Fibroblast of lung (primary cell): Measurements from ENCODE around the gene ZC3H10. TPM values are rescaled to one million over a fixed set of nuclear protein-coding genes. Genes with fewer than 3 reads are reported as not detected.
"Not testable (repeated sequence)": the region's sequence is repeated elsewhere in the genome, so short reads cannot be mapped to it uniquely, and the experiment has no call there.

Experiments used
- DNase-seq, 2 donors: peaks; one replicate each; pipeline versions ENCODE4 v3.0.0 to v3.0.0-alpha.2; 2010; ENCODE audit warnings: low read depth in 2 of 2
- H2AFZ ChIP-seq: 2 replicates; pipeline ENCODE4 v1.5.1; 2012; ENCODE audit warnings: low read length, control low read depth, inconsistent platforms
- H3K27ac ChIP-seq: 2 replicates; pipeline ENCODE4 v1.5.1; 2011; ENCODE audit warnings: low read length, control low read depth; ENCODE audit not compliant: insufficient read depth
- H3K27me3 ChIP-seq: 2 replicates; pipeline ENCODE4 v1.5.1; 2011; ENCODE audit warnings: mild to moderate bottlenecking, low read length; ENCODE audit not compliant: control insufficient read depth, insufficient read depth
- H3K36me3 ChIP-seq: 2 replicates; pipeline ENCODE4 v1.5.1; 2011; ENCODE audit warnings: low read length; ENCODE audit not compliant: control insufficient read depth, insufficient read depth
- H3K4me1 ChIP-seq: 2 replicates; pipeline ENCODE4 v1.5.1; 2011; ENCODE audit warnings: low read length; ENCODE audit not compliant: control insufficient read depth, insufficient read depth; ENCODE audit errors: extremely low read depth
- H3K4me2 ChIP-seq: 2 replicates; pipeline ENCODE4 v1.5.1; 2011; ENCODE audit warnings: low read length, control low read depth; ENCODE audit not compliant: insufficient read depth; ENCODE audit errors: extremely low read depth
- H3K4me3 ChIP-seq, 4 experiments: fragments of 200-600 bp in 1 of 4; sonication (generic) in 1 of 4; replicated peaks in 1 of 4; 2 replicates each; pipeline ENCODE4 v1.5.1; 2011 to 2016; ENCODE audit warnings: low read length in 4 of 4, low read depth in 3 of 4, mild to moderate bottlenecking in 3 of 4, control low read depth in 2 of 4, inconsistent platforms in 1 of 4, mixed read lengths in 1 of 4; ENCODE audit not compliant: insufficient read depth in 1 of 4; ENCODE audit errors: control extremely low read depth in 1 of 4
- H3K79me2 ChIP-seq: 2 replicates; pipeline ENCODE4 v1.5.1; 2012; ENCODE audit warnings: mild to moderate bottlenecking, low read length, inconsistent platforms; ENCODE audit not compliant: control insufficient read depth, insufficient read depth
- H3K9ac ChIP-seq: 2 replicates; pipeline ENCODE4 v1.5.1; 2011; ENCODE audit warnings: mild to moderate bottlenecking, low read length, control low read depth; ENCODE audit not compliant: insufficient read depth
- H3K9me3 ChIP-seq: 2 replicates; pipeline ENCODE4 v1.5.1; 2012; ENCODE audit warnings: low read depth, low read length; ENCODE audit not compliant: control insufficient read depth, insufficient read depth
- H4K20me1 ChIP-seq: 2 replicates; pipeline ENCODE4 v1.5.1; 2011; ENCODE audit warnings: low read length; ENCODE audit not compliant: control insufficient read depth, insufficient read depth; ENCODE audit errors: extremely low read depth
- CTCF ChIP-seq, 2 donors: IDR thresholded peaks in 1 of 2; conservative IDR thresholded peaks in 1 of 2; 1 replicate in 1 of 2; 2 replicates in 1 of 2; pipeline ENCODE4 v1.5.1; 2011 to 2012; ENCODE audit warnings: low read length in 2 of 2, control low read depth in 1 of 2, inconsistent platforms in 1 of 2, low read depth in 1 of 2, mild to moderate bottlenecking in 1 of 2
- EZH2 ChIP-seq: IDR thresholded peaks from 2 replicates; pipeline ENCODE4 v1.5.1; 2012; ENCODE audit warnings: low read length, control low read depth, mild to moderate bottlenecking; ENCODE audit errors: missing control alignments
- polyA plus RNA-seq, 2 donors: library from polyadenylated mRNA; depleted of rRNA in 1 of 2; stranded (reverse) in 1 of 2; unstranded in 1 of 2; fragments of >200 nt; gene quantifications; 2 replicates each; pipeline ENCODE4 v1.2.1, GENCODE V29; 2011 to 2012; ENCODE audit warnings: missing spikeins in 1 of 2
- total RNA-seq: library from RNA; depleted of rRNA; stranded (reverse); fragments of >200 nt; gene quantifications from 2 replicates; pipeline ENCODE4 v1.2.1, GENCODE V29; 2014

Gene ZC3H10
- total and polyA plus RNA-seq, 2 donors (not counting 1 experiment from before 2014, with no cell fraction given): 1.9 to 5.6 TPM

GRCh38 chr12:56115329-56115728 lies 2.7 kb upstream of the ZC3H10 start:
- peaks cover 16% of the 10 kb centered on the region for H3K4me1 ChIP-seq
- H3K9ac ChIP-seq: peak overlapping the region; percentile 59
- no peaks in the 10 kb centered on the region for H3K9me3 ChIP-seq
- H3K27ac ChIP-seq: peak overlapping the region; percentile 91
- no peak overlapping the region for H2AFZ ChIP-seq
- no peaks in the 10 kb centered on the region for H3K27me3 ChIP-seq
- peak overlapping the region in 3 of 4 experiments; percentile 56 to 98 (median 78) for H3K4me3 ChIP-seq
- TF ChIP-seq EZH2 (no peak), CTCF (conservative IDR thresholded peaks at IDR 0.05 in 1 of 2, IDR thresholded peaks at IDR 0.05 in 1 of 2; ENCODE audit: low read depth in 1 of 2, low read length in 2 of 2) (no peak)
- H4K20me1 ChIP-seq: no peaks in the 10 kb centered on the region
- H3K4me2 ChIP-seq: peak overlapping the region; percentile 79
- H3K79me2 ChIP-seq: peaks cover 14% of the 10 kb centered on the region
- H3K36me3 ChIP-seq: peaks cover 9% of the 10 kb centered on the region
- DNase-seq: peak; percentile 20 to 47

GRCh38 chr12:56116267-56117081 lies 1.6 kb upstream of the ZC3H10 start, which contains the start of gene RPL41:
Gene RPL41, plus strand, starts transcription at chr12:56116633.
- H4K20me1 ChIP-seq: no peaks in the 10 kb centered on the region
- H3K36me3 ChIP-seq: peaks cover 12% of the 10 kb centered on the region
- H3K4me3 ChIP-seq: peak within 1 kb of the TSS; percentile 56 to 98 (median 70)
- H2AFZ ChIP-seq: peak within 1 kb of the TSS; percentile 89
- peak; percentile 86 to 95 for DNase-seq
- peaks cover 14% of the 10 kb centered on the region for H3K79me2 ChIP-seq
- TF ChIP-seq EZH2 (no peak), CTCF (conservative IDR thresholded peaks at IDR 0.05 in 1 of 2, IDR thresholded peaks at IDR 0.05 in 1 of 2; ENCODE audit: low read depth in 1 of 2, low read length in 2 of 2) (no peak)
- no peaks in the 10 kb centered on the region for H3K27me3 ChIP-seq
- H3K9me3 ChIP-seq: no peaks in the 10 kb centered on the region
- H3K27ac ChIP-seq: peak within 1 kb of the TSS; percentile 91
- H3K4me1 ChIP-seq: peaks cover 16% of the 10 kb centered on the region
- peak within 1 kb of the TSS; percentile 88 for H3K4me2 ChIP-seq
- peak within 1 kb of the TSS; percentile 75 for H3K9ac ChIP-seq

- not testable (repeated sequence) for H3K27me3 ChIP-seq, DNase-seq, H3K9me3 ChIP-seq, H2AFZ ChIP-seq, H4K20me1 ChIP-seq
- peak overlapping the region; percentile 56 to 98 (median 70) for H3K4me3 ChIP-seq
- peaks cover 16% of the 10 kb centered on the region for H3K4me1 ChIP-seq
- peak overlapping the region; percentile 91 for H3K27ac ChIP-seq
- peak overlapping the region; percentile 75 for H3K9ac ChIP-seq
- peak overlapping the region; percentile 88 for H3K4me2 ChIP-seq
- peaks cover 10% of the 10 kb centered on the region for H3K36me3 ChIP-seq
- H3K79me2 ChIP-seq: peaks cover 14% of the 10 kb centered on the region
Observed at GRCh38 chr12:56117082-56117706, 872 bp upstream of the ZC3H10 start.
